GM12878 (cell line): ENCODE measurements around the gene MAN2B1. TPM values are rescaled to one million over a fixed set of nuclear protein-coding genes. Genes with fewer than 3 reads are reported as not detected.

ENCODE experiments used
- ATAC-seq: fragments of 200-7000 bp; cut with Tn5 transposase; 3 replicates; pipeline ENCODE4 v1.9.1; 2020; ENCODE audit warnings: mild to moderate bottlenecking, moderate library complexity
- BruUV-seq: library from RNA; stranded (reverse); fragments of 400-500 nt; replicated peaks from 2 replicates; lab custom pipeline; 2021; lab: Mats Ljungman, UMichigan
- CTCF ChIA-PET: fragments of 300-600 bp; sonication (Branson Sonifier 250); formaldehyde crosslinking; extraction: SDS; loops from one replicate; lab custom pipeline; 2021; ENCODE audit warnings: inconsistent platforms; lab: Yijun Ruan, JAX
- POLR2A ChIA-PET: fragments of 350-600 bp; formaldehyde crosslinking; extraction: SDS; loops from one replicate; lab custom pipeline; 2021; ENCODE audit warnings: inconsistent platforms; lab: Charles Lee
- RAD21 ChIA-PET: fragments of 300-600 bp; sonication (Branson Sonifier 250); formaldehyde crosslinking; loops from one replicate; lab custom pipeline; 2023; ENCODE audit warnings: antibody characterized with exemption; ENCODE audit not compliant: unreplicated experiment; lab: Charles Lee
- SMC1A ChIA-PET: fragments of 300-600 bp; sonication (Branson Sonifier 250); formaldehyde crosslinking; loops from one replicate; lab custom pipeline; 2023; ENCODE audit not compliant: unreplicated experiment, uncharacterized antibody; lab: Charles Lee
- DNase-seq: peaks from one replicate; pipeline ENCODE4 v3.0.0-alpha.2; 2011; ENCODE audit warnings: low read depth, low spot score
- FAIRE-seq: peaks from 3 replicates; lab custom pipeline; 2011; peaks lifted over from hg19 to GRCh38; lab: Jason Lieb, UNC
- H2AFZ ChIP-seq: 2 replicates; pipeline ENCODE4 v1.6.0; 2011; ENCODE audit warnings: low read depth, low read length, control low read depth; ENCODE audit not compliant: control insufficient read depth
- H3K27ac ChIP-seq: 2 replicates; pipeline ENCODE4 v1.5.1; 2011; ENCODE audit warnings: control low read depth; ENCODE audit not compliant: control insufficient read depth, insufficient read depth
- H3K27me3 ChIP-seq, 2 experiments: replicated peaks in 1 of 2; 2 replicates each; pipeline versions ENCODE4 v1.6.0 to v1.6.1; 2011; ENCODE audit warnings: low read length in 1 of 2; ENCODE audit not compliant: control insufficient read depth in 2 of 2, insufficient read depth in 2 of 2
- H3K36me3 ChIP-seq, 2 experiments: 2 replicates each; pipeline ENCODE4 v1.5.1; 2011; ENCODE audit warnings: low read length in 1 of 2; ENCODE audit not compliant: control insufficient read depth in 2 of 2, insufficient read depth in 2 of 2
- H3K4me1 ChIP-seq: 2 replicates; pipeline ENCODE4 v1.6.1; 2011; ENCODE audit warnings: mild to moderate bottlenecking, low read length, moderate library complexity, mixed read lengths; ENCODE audit not compliant: control insufficient read depth, insufficient read depth
- H3K4me2 ChIP-seq: 2 replicates; pipeline ENCODE4 v1.6.0; 2011; ENCODE audit warnings: control low read depth; ENCODE audit not compliant: control insufficient read depth, insufficient read depth
- H3K4me3 ChIP-seq: fragments of 200-600 bp; sonication (generic); 2 replicates; pipeline ENCODE4 v1.5.1; 2016
- H3K79me2 ChIP-seq: 2 replicates; pipeline ENCODE4 v1.6.0; 2011; ENCODE audit warnings: low read length; ENCODE audit not compliant: control insufficient read depth, insufficient read depth
- H3K9ac ChIP-seq: 2 replicates; pipeline ENCODE4 v1.8.0; 2011; ENCODE audit warnings: low read length, control low read depth, mixed read lengths; ENCODE audit not compliant: control insufficient read depth, insufficient read depth
- H3K9me3 ChIP-seq: replicated peaks from 3 replicates; pipeline ENCODE4 v1.5.1; 2011; ENCODE audit warnings: mild to moderate bottlenecking, low read length; ENCODE audit not compliant: control insufficient read depth, insufficient read depth
- H4K20me1 ChIP-seq: 2 replicates; pipeline ENCODE4 v1.6.0; 2011; ENCODE audit not compliant: control insufficient read depth, insufficient read depth
- BCLAF1 ChIP-seq: fragments of 450-650 bp; IDR thresholded peaks from 2 replicates; pipeline ENCODE4 v1.6.1; 2017; ENCODE audit warnings: antibody characterized with exemption, mild to moderate bottlenecking, moderate library complexity
- CEBPB ChIP-seq, 2 experiments: fragments of 150-350 bp in 1 of 2; IDR thresholded peaks; 2 replicates each; pipeline ENCODE4 v1.6.1; 2012 to 2014; ENCODE audit warnings: low read depth in 2 of 2, low read length in 2 of 2, borderline replicate concordance in 1 of 2, inconsistent platforms in 1 of 2
- CHD1 ChIP-seq: IDR thresholded peaks from 2 replicates; pipeline ENCODE4 v1.6.1; 2012; ENCODE audit warnings: low read depth, low read length, improper control_type of control experiment
- CREM ChIP-seq: IDR thresholded peaks from 2 replicates; pipeline ENCODE4 v1.6.1; 2014; ENCODE audit warnings: antibody characterized with exemption, low read depth
- E2F4 ChIP-seq: IDR thresholded peaks from 2 replicates; pipeline ENCODE4 v1.6.1; 2012; ENCODE audit warnings: low read depth, low read length, improper control_type of control experiment
- HSF1 ChIP-seq: fragments of 150-350 bp; IDR thresholded peaks from 2 replicates; pipeline ENCODE4 v1.6.1; 2014; ENCODE audit warnings: mild to moderate bottlenecking, low read depth, low read length
- IRF5 ChIP-seq: fragments of 450-650 bp; IDR thresholded peaks from 2 replicates; pipeline ENCODE4 v1.6.1; 2017; ENCODE audit warnings: borderline replicate concordance
- JUND ChIP-seq: IDR thresholded peaks from 2 replicates; pipeline ENCODE4 v1.6.1; 2012; ENCODE audit warnings: low read depth, mild to moderate bottlenecking, low read length, improper control_type of control experiment, moderate library complexity
- MTA3 ChIP-seq: IDR thresholded peaks from 2 replicates; pipeline ENCODE4 v1.6.1; 2012; ENCODE audit warnings: low read length, inconsistent platforms, borderline replicate concordance
- RFX5 ChIP-seq: IDR thresholded peaks from 2 replicates; pipeline ENCODE4 v1.6.1; 2011; ENCODE audit warnings: low read depth, low read length, improper control_type of control experiment
- SKIL ChIP-seq: fragments of 450-650 bp; IDR thresholded peaks from 2 replicates; pipeline ENCODE4 v1.6.1; 2017; ENCODE audit warnings: mild to moderate bottlenecking, low read depth, inconsistent platforms; ENCODE audit not compliant: poor library complexity, severe bottlenecking
- YBX1 ChIP-seq: fragments of 450-650 bp; IDR thresholded peaks from 2 replicates; pipeline ENCODE4 v1.6.1; 2016; ENCODE audit warnings: antibody characterized with exemption
- ZNF207 ChIP-seq: fragments of 450-650 bp; IDR thresholded peaks from 2 replicates; pipeline ENCODE4 v1.6.1; 2014; ENCODE audit warnings: antibody characterized with exemption, mild to moderate bottlenecking, borderline replicate concordance
- ZNF622 ChIP-seq: fragments of 450-650 bp; IDR thresholded peaks from 2 replicates; pipeline ENCODE4 v1.6.1; 2017; ENCODE audit warnings: mild to moderate bottlenecking, inconsistent platforms
- WGBS: methylation state at CpG from one replicate; pipeline ENCODE4 v1.1.6; 2016; ENCODE audit warnings: low lambda C conversion rate; ENCODE audit not compliant: insufficient replicate concordance, insufficient coverage; ENCODE audit errors: missing lambda C conversion rate; 5-methylcytosine and 5-hydroxymethylcytosine counted together
- in situ Hi-C: fragments of 300-500 bp; cut with MboI; formaldehyde crosslinking; loops from 9 replicates; pipeline ENCODE4 v1.14.3; 2018; ENCODE audit warnings: mixed read lengths
- intact Hi-C: fragments of 100-400 bp; cut with micrococcal nuclease; formaldehyde crosslinking; loops from one replicate; pipeline ENCODE4 v1.14.2; 2022; ENCODE audit not compliant: unreplicated experiment
- polyA plus RNA-seq, 11 experiments: library from polyadenylated mRNA; depleted of rRNA in 4 of 11; unstranded in 6 of 11; stranded (reverse) in 5 of 11; fragments of >200 nt; fragmentation: Nextera tagmentation in 4 of 11; fragmentation: Illumina TruSeq in 1 of 11; extraction: Ambion mirVana in 4 of 11; extraction: Trizol in 1 of 11; gene quantifications; 1 replicate in 1 of 11; 2 replicates in 10 of 11; pipeline versions ENCODE4 v1.2.1 to v1.2.3, GENCODE V29; 2011 to 2016; ENCODE audit warnings: inconsistent platforms in 2 of 11, missing spikeins in 2 of 11, low read depth in 1 of 11
- total RNA-seq, 4 experiments: library from RNA; depleted of rRNA in 3 of 4; stranded (reverse); fragments of >200 nt in 3 of 4; fragmentation: Illumina TruSeq in 1 of 4; extraction: Trizol in 1 of 4; gene quantifications; 2 replicates each; pipeline versions ENCODE4 v1.2.1 to v1.2.3, GENCODE V29; 2013 to 2021

The MAN2B1 gene
- total and polyA plus RNA-seq, 10 of the 15 experiments (the other 5 are each of a cell fraction or from before 2014, with no cell fraction given): 7.6 to 224 (median 81.4) TPM

GRCh38 chr19:12606796-12607195 lies 59.7 kb downstream of the MAN2B1 start:
- no peak for DNase-seq
- no peak for ATAC-seq
- H3K36me3 ChIP-seq: peaks cover 3 to 10% of the 10 kb centered on the region in 2 experiments; a peak in 2 of 4 replicates
- no peak overlapping the region for H3K27ac ChIP-seq
- RAD21 ChIA-PET: interaction anchor here (0.6 to 1.3 kb wide), 2 partner anchors 14 to 683 kb away, joined by 3 read pairs; no protein-coding TSS in a partner anchor
- H3K79me2 ChIP-seq: peaks cover 25% of the 10 kb centered on the region
- POLR2A ChIA-PET: interaction anchor here (0.5 kb wide), 1 partner anchor 169 kb away, joined by 5 read pairs; no protein-coding TSS in a partner anchor
- CTCF ChIA-PET: interaction anchor here (0.6 to 1.2 kb wide), 4 partner anchors 33 to 155 kb away, joined by 3 to 4 read pairs (median 3); no protein-coding TSS in a partner anchor
- in situ Hi-C loops (no loop called here), intact Hi-C loops (no loop called here)
- BruUV-seq: no TSS peak
- H2AFZ ChIP-seq: no peak overlapping the region
- no peak overlapping the region for H3K4me2 ChIP-seq
- no peak for FAIRE-seq
- SMC1A ChIA-PET: interaction anchor here (0.6 kb wide), 1 partner anchor 20 kb away, joined by 3 read pairs; no protein-coding TSS in a partner anchor
- no peaks in the 10 kb centered on the region; the same call in 2 of the 3 replicates for H3K9me3 ChIP-seq
- peaks cover 17% of the 10 kb centered on the region for H3K4me1 ChIP-seq
- no peak overlapping the region for H3K9ac ChIP-seq
- H4K20me1 ChIP-seq: no peaks in the 10 kb centered on the region
- H3K27me3 ChIP-seq: no peaks in the 10 kb centered on the region
- no peak overlapping the region for H3K4me3 ChIP-seq
- WGBS: 100% methylated on average over 1 of the region's 1 CpG
- TF ChIP-seq CREM (no peak), SKIL (no peak), E2F4 (no peak), ZNF207 (no peak), CHD1 (no peak), YBX1 (no peak), IRF5 (no peak), JUND (no peak), ZNF622 (no peak), CEBPB (IDR thresholded peaks at IDR 0.05; ENCODE audit: borderline replicate concordance in 1 of 2, low read depth in 2 of 2, low read length in 2 of 2) (no peak), BCLAF1 (no peak), MTA3 (no peak), HSF1 (no peak), RFX5 (no peak)
